ENCODE measurements around the gene C4orf33.

The C4orf33 gene

GRCh38 chr4:129093191-129093920, 2.6 kb upstream of the C4orf33 start, which contains the start of gene SCLT1 (continued):
- no peak for TF ChIP-seq ZSCAN16 (tag by site-specific recombination; IDR thresholded peaks at IDR 0.05)
- peak; percentile 87 for TF ChIP-seq ZBTB17 (tag by site-specific recombination; IDR thresholded peaks at IDR 0.05)
- TF ChIP-seq ZBTB21 (tag by site-specific recombination; IDR thresholded peaks at IDR 0.05): peak; percentile 96
- peak; percentile 85; the same call in 1 of the 2 replicates for TF ChIP-seq ZNF777 (tag by site-specific recombination; IDR thresholded peaks at IDR 0.05; ENCODE audit: borderline replicate concordance)
- no peak for TF ChIP-seq ZNF311 (tag by site-specific recombination; IDR thresholded peaks at IDR 0.05; ENCODE audit: borderline replicate concordance)
- TF ChIP-seq SP2 (tag by site-specific recombination; IDR thresholded peaks at IDR 0.05): peak; percentile 87
- peak; percentile 59; the same call in 1 of the 2 replicates for TF ChIP-seq HIC1 (tag by site-specific recombination; IDR thresholded peaks at IDR 0.05)
- TF ChIP-seq ZBTB44 (tag by site-specific recombination; IDR thresholded peaks at IDR 0.05): no peak
- TF ChIP-seq KLF8 (tag by site-specific recombination; IDR thresholded peaks at IDR 0.05): peak; percentile 68; the same call in 1 of the 2 replicates
- no peak for TF ChIP-seq ZNF280C (tag by site-specific recombination; IDR thresholded peaks at IDR 0.05)
- peak; percentile 26; the same call in 1 of the 2 replicates for TF ChIP-seq REST (tag by site-specific recombination; IDR thresholded peaks at IDR 0.05)
- TF ChIP-seq ZBTB11 (tag by site-specific recombination; conservative IDR thresholded peaks at IDR 0.05; ENCODE audit: low read depth): peak; percentile 36; the same call in 1 of the 2 replicates
- no peak for TF ChIP-seq ZNF513 (tag by site-specific recombination; IDR thresholded peaks at IDR 0.05)
- TF ChIP-seq PATZ1 (tag by site-specific recombination; IDR thresholded peaks at IDR 0.05): peak; percentile 73
- TF ChIP-seq ZEB2 (tag by site-specific recombination; IDR thresholded peaks at IDR 0.05): peak; percentile 80
- no peak for TF ChIP-seq ZNF24 (tag by site-specific recombination; IDR thresholded peaks at IDR 0.05)
- TF ChIP-seq ZNF843 (tag by site-specific recombination; IDR thresholded peaks at IDR 0.05): peak; percentile 19; the same call in 1 of the 2 replicates
- TF ChIP-seq GLIS1 (tag by site-specific recombination; IDR thresholded peaks at IDR 0.05): peak; percentile 11; the same call in 1 of the 2 replicates
- peak; percentile 85 for TF ChIP-seq ZBTB20 (tag by site-specific recombination; IDR thresholded peaks at IDR 0.05)
- TF ChIP-seq ZNF335 (tag by site-specific recombination; conservative IDR thresholded peaks at IDR 0.05): peak; percentile 91
- no peak for TF ChIP-seq SCRT1 (tag by site-specific recombination; IDR thresholded peaks at IDR 0.05; ENCODE audit: borderline replicate concordance)
